ENCODE measurements around the gene PIANP.
A peak's percentile ranks its signal among the peaks of the same experiment; 100 is the strongest.

The PIANP gene, protein sequence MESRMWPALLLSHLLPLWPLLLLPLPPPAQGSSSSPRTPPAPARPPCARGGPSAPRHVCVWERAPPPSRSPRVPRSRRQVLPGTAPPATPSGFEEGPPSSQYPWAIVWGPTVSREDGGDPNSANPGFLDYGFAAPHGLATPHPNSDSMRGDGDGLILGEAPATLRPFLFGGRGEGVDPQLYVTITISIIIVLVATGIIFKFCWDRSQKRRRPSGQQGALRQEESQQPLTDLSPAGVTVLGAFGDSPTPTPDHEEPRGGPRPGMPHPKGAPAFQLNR

DNA sequence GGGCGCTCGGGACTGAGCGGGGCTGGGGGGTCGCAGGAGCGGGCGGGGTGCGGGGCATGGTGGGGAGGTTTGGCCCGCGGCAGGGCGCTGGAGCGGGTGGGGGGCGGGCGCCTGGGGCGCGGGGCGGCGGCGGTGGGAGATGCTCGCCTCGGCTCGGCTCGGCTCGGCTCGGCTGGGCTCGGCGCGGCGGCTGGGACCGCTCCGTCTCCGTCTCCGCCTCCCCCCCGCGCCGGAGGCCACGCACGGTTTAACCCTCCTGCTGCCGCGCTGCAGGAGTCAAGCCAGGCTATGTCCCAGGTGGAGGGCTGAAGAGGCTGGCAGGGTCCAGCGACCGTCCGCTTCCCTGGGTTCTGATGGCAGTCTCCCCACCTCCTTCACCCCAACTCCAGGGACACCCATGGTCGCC lies at the start of gene PIANP:
Gene PIANP (minus strand): TSS at position 170 of the 406 bp plus-strand sequence. CDS start 2,754 bp downstream, outside the sequence.
- TF ChIP-seq GATA2 (IDR thresholded peaks at IDR 0.05; ENCODE audit: low read depth, low read length): no peak
- TF ChIP-seq GATA3 (IDR thresholded peaks at IDR 0.05; ENCODE audit: low read depth, low read length): no peak

DNA sequence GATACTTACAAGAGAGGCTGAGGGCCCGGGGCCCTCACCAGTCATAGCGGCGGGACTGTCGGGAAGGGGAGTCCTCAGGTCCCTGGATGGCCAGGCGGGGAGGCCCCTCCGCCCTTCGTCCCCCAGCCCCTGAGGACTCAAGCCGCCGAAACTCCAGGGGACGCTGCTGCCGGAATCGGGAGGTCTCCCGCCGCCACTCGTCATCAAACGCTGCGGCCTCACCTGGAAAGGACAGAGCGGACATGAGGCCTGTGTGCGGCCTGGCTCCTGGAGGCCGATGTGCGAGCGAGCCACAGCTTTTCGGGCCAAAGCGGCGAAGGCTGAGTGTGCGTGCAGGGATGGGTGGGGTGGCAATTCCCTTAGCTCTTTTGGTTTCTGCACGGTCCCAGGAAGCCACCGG lies 48.1 kb upstream of the PIANP start:
- TF ChIP-seq GATA3 (IDR thresholded peaks at IDR 0.05; ENCODE audit: low read depth, low read length): no peak
- TF ChIP-seq GATA2 (IDR thresholded peaks at IDR 0.05; ENCODE audit: low read depth, low read length): no peak

DNA sequence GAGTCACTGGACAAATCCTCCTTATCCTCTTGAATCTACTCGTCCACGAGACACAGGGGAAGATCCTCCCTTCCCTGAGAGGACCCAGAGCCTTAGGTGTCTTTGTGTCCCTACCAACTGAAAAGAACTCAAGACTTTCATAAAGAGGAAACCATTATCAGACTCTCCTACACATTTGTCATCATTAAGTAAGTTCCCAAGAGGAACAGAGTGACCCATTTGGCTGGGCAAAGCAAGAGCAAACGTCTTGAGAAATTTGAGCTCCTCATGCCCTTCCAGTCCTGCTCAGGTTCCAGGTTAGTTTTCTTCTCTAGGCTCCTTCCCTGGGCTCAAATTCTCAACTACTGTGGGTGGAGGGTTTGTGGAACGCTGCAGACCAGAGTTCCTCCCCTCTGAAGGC lies 46.6 kb upstream of the PIANP start:
- TF ChIP-seq GATA2 (IDR thresholded peaks at IDR 0.05; ENCODE audit: low read depth, low read length): no peak
- no peak for TF ChIP-seq GATA3 (IDR thresholded peaks at IDR 0.05; ENCODE audit: low read depth, low read length)

DNA sequence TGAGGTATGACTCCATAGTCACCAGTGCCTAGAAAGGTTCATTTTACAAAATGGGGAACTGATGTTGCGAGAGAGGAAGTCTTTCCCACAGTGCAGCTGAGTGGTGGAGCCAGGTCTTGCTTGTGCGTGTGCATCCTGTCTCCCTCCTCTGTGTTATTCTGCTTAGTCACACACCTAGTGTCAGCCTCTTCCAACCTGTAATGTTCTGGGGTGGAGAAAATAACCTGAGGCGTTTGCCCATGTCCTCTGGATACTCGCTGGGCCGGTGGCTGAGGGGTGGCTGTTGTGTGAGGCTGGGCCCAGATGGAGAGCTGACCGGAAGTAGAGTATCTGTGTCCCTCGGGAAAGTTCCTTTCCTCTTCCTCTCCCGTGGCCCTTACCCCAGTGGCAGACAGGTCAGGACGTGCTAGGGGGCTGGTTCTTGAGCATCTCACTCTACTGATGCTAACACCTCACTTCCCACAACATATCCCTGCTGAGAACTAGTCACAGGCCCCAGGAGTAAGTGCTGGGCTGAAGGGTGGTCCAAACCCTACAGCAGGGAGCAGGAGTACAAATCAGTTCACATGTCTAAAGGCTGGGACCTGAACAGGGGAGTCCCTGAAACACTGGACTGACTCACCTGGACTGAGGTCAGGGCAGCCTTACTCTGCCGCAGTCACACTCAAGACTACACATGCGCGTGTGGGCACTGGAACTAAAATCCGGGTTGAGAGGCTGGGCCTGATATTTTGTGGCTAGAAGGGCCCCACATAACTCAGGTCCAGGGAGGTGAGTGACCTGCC lies 45.3 kb upstream of the PIANP start:
- TF ChIP-seq GATA2 (IDR thresholded peaks at IDR 0.05; ENCODE audit: low read depth, low read length) (no peak), GATA3 (IDR thresholded peaks at IDR 0.05; ENCODE audit: low read depth, low read length) (no peak)

DNA sequence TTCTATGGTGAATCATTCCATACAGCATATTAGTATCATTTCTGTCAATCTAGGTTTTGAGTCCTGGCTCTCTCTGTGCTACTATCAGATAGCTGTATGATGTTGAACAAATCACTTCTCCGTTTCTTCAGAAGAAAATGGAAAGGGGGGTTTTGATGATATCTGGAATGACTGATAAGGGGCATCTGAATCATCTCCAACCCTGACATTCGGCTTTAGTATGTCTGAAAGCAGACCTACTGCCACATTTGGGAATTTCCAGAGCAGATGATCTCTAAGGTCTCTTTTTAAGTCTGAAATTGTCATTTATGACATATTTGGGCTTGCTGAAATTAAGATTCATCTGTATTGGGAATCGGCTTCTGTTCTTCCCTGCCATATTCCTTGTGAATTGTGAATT lies 42.2 kb upstream of the PIANP start:
- TF ChIP-seq GATA2 (IDR thresholded peaks at IDR 0.05; ENCODE audit: low read depth, low read length) (peak; percentile 46; the same call in 1 of the 2 replicates), GATA3 (IDR thresholded peaks at IDR 0.05; ENCODE audit: low read depth, low read length) (no peak; the same call in 1 of the 2 replicates)

DNA sequence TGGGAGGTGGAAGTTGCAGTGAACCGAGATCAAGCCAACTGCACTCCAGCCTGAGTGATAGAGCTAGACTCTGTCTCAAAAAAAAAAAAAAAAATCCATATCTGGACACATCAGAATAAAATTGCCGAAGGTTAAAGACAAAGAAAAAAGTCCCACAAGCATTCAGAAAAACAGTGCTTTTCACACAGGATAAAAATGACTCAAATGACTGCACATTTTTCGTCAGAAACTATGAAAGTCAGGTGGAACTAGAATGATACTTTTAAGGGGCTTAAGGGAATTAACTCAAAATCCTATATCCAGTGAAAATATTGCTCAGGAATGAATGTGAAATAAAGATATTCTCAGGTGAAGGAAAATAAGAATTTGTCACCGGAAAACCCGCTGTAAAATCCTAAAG lies 36.1 kb upstream of the PIANP start:
- TF ChIP-seq GATA2 (IDR thresholded peaks at IDR 0.05; ENCODE audit: low read depth, low read length) (no peak), GATA3 (IDR thresholded peaks at IDR 0.05; ENCODE audit: low read depth, low read length) (no peak)

DNA sequence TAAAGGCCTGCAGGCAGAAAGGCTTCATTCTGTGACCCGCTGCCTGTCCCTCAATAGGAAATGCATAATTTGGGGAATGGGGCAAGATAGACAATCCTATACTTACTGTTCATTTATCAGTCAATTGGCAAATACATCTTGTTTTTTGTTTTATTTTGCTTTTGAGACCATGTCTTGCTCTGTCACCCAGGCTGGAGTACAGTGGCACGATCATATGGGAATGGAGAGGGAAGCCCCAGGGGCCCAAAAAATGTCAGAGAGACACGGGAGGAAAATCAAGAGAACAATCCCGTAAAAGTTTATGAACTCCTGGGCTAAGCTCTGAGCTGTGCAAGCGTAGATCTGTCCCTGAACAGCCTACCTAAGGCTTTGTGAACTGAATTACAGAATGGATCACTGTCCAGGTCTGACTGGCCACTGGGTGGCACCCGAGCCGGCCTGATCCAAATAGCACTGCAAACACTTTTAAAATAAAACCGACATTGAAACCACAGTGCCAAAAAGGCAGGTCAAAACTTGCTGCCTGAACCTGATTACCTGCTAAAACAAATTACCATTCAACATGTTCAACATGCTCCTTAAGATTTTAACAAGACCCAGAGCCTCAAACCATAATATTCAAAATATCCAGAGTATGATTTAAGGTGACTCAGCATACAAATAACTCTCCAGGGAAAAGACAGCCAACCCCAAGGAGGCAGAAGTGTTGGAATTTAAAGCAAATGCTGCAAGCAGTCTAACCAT lies 35.0 kb upstream of the PIANP start:
- TF ChIP-seq GATA3 (IDR thresholded peaks at IDR 0.05; ENCODE audit: low read depth, low read length) (no peak), GATA2 (IDR thresholded peaks at IDR 0.05; ENCODE audit: low read depth, low read length) (no peak)

DNA sequence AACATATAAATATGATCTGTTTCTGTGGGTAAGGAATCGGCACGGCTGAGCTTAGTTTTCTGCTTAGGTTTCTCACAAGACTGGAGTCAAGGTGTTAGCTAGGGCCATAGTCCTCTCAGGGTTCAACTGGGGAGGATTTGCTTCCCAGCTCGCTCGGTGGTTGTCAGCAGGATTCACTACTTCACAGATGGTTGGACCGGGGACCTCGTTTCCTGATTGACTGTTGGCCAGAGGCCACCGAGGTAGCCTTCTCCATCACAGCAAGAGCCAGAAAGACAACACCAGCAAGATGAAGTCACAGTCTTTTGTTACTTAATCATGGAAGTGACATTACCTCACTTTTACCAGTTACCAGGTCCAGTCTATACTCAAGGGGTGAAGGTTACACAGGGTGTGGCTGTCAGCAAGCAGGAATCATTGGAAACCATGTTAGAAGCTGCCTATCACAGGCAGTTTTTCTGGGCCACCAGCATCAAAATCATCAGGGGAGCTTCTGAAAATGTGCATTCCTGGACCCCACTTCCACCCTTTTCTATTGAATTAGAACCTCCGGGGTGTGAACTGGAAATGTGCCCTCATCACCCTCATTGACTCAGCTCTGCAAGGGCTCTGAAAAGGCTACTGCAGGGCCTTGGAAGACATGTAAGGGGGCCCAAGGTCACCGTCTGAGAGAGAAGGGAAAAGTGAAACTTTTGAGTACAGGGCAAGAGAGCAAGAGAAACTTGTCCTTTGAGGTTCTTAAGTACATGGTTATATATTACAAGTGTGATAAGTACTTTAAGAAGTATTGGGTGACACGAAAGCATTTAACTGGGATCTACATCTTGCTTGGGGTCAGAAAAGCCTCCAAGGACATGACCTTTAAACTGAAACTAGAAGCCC lies 34.1 kb upstream of the PIANP start:
- TF ChIP-seq GATA3 (IDR thresholded peaks at IDR 0.05; ENCODE audit: low read depth, low read length) (no peak), GATA2 (IDR thresholded peaks at IDR 0.05; ENCODE audit: low read depth, low read length) (no peak)

DNA sequence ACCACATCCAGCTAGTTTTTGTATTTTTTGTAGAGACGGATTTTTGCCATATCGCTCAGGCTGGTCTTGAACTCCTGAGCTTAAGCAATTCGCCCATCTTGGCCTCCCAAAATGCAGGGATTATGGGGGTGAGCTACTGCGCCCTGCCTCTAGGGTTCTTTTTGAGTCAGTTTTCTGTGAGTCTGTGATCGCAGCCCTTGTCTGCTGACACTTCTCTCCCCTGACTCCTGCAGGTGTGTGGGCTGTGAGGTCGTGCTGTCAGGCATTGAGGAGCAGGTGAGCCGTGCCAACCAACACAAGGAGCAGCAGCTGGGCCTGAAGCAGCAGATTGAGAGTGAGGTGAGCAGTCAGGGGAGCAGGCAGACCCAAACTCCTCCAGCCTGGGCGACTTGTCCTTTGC lies 29.6 kb upstream of the PIANP start:
- TF ChIP-seq GATA2 (IDR thresholded peaks at IDR 0.05; ENCODE audit: low read depth, low read length) (no peak), GATA3 (IDR thresholded peaks at IDR 0.05; ENCODE audit: low read depth, low read length) (no peak)

DNA sequence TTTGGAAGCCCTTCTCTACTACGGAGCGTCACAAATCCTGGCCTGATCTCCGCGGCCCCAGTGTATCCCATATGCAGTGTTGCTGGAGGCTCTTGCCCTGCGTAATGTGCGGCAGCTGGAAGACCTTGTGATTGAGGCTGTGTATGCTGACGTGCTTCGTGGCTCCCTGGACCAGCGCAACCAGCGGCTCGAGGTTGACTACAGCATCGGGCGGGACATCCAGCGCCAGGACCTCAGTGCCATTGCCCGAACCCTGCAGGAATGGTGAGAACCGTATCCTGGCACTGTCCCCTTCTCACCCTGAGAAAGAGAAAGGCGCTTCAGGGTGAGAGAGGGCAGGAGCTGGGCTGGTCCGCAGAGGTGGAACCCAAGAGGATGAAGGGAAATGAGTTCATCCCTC lies 28.6 kb upstream of the PIANP start:
- no peak for TF ChIP-seq GATA3 (IDR thresholded peaks at IDR 0.05; ENCODE audit: low read depth, low read length)
- TF ChIP-seq GATA2 (IDR thresholded peaks at IDR 0.05; ENCODE audit: low read depth, low read length): no peak

DNA sequence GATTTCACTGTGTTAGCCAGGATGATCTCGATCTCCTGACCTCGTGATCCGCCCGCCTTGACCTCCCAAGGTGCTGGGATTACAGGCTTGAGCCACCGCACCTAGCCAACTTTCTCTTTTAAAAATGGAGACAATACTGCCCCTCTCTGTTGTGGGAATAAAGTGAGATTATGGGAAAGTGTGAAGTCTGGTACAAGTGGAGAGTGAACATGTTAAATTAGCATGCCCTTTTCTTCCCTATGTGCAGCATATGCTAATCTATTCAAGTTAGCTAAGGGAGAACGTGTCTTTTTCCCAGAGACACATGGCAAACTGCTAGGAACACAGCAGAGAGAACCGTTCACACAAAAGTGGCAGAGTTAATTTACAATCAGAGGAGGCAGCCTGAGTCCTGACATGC lies 24.7 kb upstream of the PIANP start:
- no peak for TF ChIP-seq GATA2 (IDR thresholded peaks at IDR 0.05; ENCODE audit: low read depth, low read length)
- TF ChIP-seq GATA3 (IDR thresholded peaks at IDR 0.05; ENCODE audit: low read depth, low read length): no peak

DNA sequence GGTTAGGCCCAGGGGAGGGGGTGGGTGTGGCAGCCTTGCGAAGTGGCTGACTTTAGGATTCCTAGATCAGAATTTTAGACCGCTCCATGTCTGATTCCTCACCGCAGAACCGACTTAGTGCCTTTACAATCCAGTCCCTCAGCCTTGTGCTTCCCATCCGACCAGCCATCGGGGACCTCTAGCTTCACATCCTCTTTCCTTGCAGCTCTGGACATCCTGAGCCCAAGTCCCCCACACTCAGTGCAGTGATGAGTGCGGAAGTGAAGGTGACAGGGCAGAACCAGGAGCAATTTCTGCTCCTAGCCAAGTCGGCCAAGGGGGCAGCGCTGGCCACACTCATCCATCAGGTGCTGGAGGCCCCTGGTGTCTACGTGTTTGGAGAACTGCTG lies 23.8 kb upstream of the PIANP start:
- TF ChIP-seq GATA3 (IDR thresholded peaks at IDR 0.05; ENCODE audit: low read depth, low read length) (no peak), GATA2 (IDR thresholded peaks at IDR 0.05; ENCODE audit: low read depth, low read length) (no peak)

DNA sequence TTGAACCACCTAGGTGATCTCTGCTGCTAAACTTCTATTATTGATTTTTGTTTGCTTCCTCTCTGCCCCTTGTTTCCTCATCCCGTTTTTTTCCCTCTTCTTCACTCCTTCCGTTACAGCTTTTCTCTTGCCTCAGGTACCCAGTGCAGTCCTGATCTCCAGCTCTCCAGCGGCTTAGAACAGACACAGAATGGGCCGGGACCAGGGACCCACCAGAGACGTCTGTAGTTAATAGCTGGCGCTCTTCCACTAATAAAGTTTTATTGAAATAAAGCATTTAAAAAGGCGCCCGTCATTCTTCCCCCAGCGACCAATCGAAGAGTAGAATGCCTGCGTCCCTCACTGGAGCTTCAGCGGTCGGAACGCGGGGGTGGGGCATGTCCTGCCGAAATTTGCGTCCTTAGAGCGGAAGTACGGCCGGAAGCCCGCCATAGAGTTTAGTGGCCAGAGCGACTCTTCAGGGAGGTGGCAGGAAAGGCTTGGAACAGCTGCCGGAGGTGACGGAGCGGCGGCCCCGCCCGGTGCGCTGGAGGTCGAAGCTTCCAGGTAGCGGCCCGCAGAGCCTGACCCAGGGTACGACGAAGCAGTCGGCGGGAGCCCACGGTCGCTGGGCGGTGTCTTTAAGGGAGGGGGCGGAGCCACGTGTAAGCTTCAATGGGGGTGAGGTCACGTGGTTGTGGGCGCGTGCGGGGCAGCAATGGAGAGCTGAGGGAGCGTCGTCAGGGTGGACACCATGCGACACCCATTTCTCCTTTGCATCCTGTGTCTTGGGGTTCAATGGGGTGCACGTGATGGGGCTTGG lies 23.2 kb upstream of the PIANP start, which contains the start of gene COPS7A:
Gene COPS7A (plus strand): TSS at position 440 of the 802 bp plus-strand sequence. CDS start 611 bp downstream, outside the sequence.
- TF ChIP-seq GATA3 (IDR thresholded peaks at IDR 0.05; ENCODE audit: low read depth, low read length) (no peak), GATA2 (IDR thresholded peaks at IDR 0.05; ENCODE audit: low read depth, low read length) (no peak)
